H1 (cell line): ENCODE results near the gene AGBL5. TPM values are rescaled to one million over a fixed set of nuclear protein-coding genes. Genes with fewer than 3 reads are reported as not detected.

Source experiments
- CTCF ChIA-PET: fragments of 300-600 bp; sonication (Branson Sonifier 250); formaldehyde crosslinking; loops from one replicate; lab custom pipeline; 2021; ENCODE audit not compliant: partially characterized antibody; lab: Charles Lee
- POLR2A ChIA-PET: fragments of 300-600 bp; sonication (Branson Sonifier 250); formaldehyde crosslinking; loops from one replicate; lab custom pipeline; 2021; ENCODE audit warnings: inconsistent platforms; ENCODE audit not compliant: partially characterized antibody; lab: Charles Lee
- DNase-seq, 2 experiments: peaks; one replicate each; pipeline versions ENCODE4 v3.0.0 to v3.0.0-alpha.2; 2010 to 2022; ENCODE audit warnings: low spot score in 2 of 2, low read depth in 1 of 2, mixed read lengths in 1 of 2
- FAIRE-seq: peaks from 2 replicates; lab custom pipeline; 2011; peaks lifted over from hg19 to GRCh38; lab: Jason Lieb, UNC
- H2AFZ ChIP-seq: 2 replicates; pipeline ENCODE4 v1.8.1; 2012; ENCODE audit warnings: low read length, inconsistent platforms
- H2AK5ac ChIP-seq: 2 replicates; pipeline ENCODE4 v1.6.1; 2013; ENCODE audit warnings: low read depth, low read length
- H2BK120ac ChIP-seq: replicated peaks from 2 replicates; pipeline ENCODE3; 2013; ENCODE audit warnings: low read depth, low read length, inconsistent platforms
- H2BK12ac ChIP-seq: 2 replicates; pipeline ENCODE4 v1.6.1; 2013; ENCODE audit warnings: low read depth, low read length
- H2BK15ac ChIP-seq: 2 replicates; pipeline ENCODE4 v1.6.1; 2013; ENCODE audit warnings: low read length
- H2BK20ac ChIP-seq: 2 replicates; pipeline ENCODE4 v1.6.1; 2013; ENCODE audit warnings: low read length
- H2BK5ac ChIP-seq: 2 replicates; pipeline ENCODE4 v1.6.1; 2013; ENCODE audit warnings: low read depth, low read length
- H3K14ac ChIP-seq: 2 replicates; pipeline ENCODE4 v1.6.1; 2013; ENCODE audit warnings: inconsistent platforms; ENCODE audit not compliant: insufficient read length
- H3K18ac ChIP-seq: 2 replicates; pipeline ENCODE4 v1.6.1; 2013; ENCODE audit warnings: low read length; ENCODE audit errors: extremely low read depth
- H3K23ac ChIP-seq: 2 replicates; pipeline ENCODE4 v1.6.1; 2013; ENCODE audit warnings: inconsistent platforms; ENCODE audit not compliant: insufficient read length
- H3K23me2 ChIP-seq: 2 replicates; pipeline ENCODE4 v1.6.1; 2013; ENCODE audit warnings: low read depth, low read length
- H3K27ac ChIP-seq: 2 replicates; pipeline ENCODE4 v1.6.1; 2011; ENCODE audit warnings: low read depth, low read length, inconsistent platforms
- H3K27me3 ChIP-seq, 4 experiments: replicated peaks in 1 of 4; 1 replicate in 1 of 4; 2 replicates in 3 of 4; pipeline versions ENCODE4 v1.6.1 to v1.8.1; 2011 to 2013; ENCODE audit warnings: low read length in 3 of 4, mild to moderate bottlenecking in 3 of 4, inconsistent platforms in 2 of 4, mixed read lengths in 2 of 4, moderate library complexity in 1 of 4; ENCODE audit not compliant: control insufficient read depth in 3 of 4, insufficient read depth in 3 of 4; ENCODE audit errors: extremely low read depth in 1 of 4
- H3K36me3 ChIP-seq, 4 experiments: 2 replicates each; pipeline versions ENCODE4 v1.6.1 to v1.8.1; 2011 to 2013; ENCODE audit warnings: mild to moderate bottlenecking in 4 of 4, low read length in 3 of 4, moderate library complexity in 2 of 4, control low read depth in 1 of 4, inconsistent platforms in 1 of 4; ENCODE audit not compliant: insufficient read depth in 4 of 4, control insufficient read depth in 2 of 4
- H3K4ac ChIP-seq: replicated peaks from 2 replicates; pipeline ENCODE3; 2013; ENCODE audit warnings: low read length, low read depth, mixed read lengths, inconsistent platforms; ENCODE audit not compliant: insufficient read length
- H3K4me1 ChIP-seq, 4 experiments: replicated peaks in 1 of 4; 1 replicate in 1 of 4; 2 replicates in 3 of 4; pipeline versions ENCODE4 v1.6.1 to v1.8.1; 2011 to 2013; ENCODE audit warnings: low read length in 3 of 4, inconsistent platforms in 2 of 4, mixed read lengths in 1 of 4; ENCODE audit not compliant: insufficient read depth in 4 of 4, control insufficient read depth in 3 of 4
- H3K4me2 ChIP-seq, 2 experiments: 2 replicates each; pipeline versions ENCODE4 v1.6.1 to v1.8.1; 2011 to 2013; ENCODE audit warnings: low read depth in 2 of 2, low read length in 2 of 2, control low read depth in 1 of 2, inconsistent platforms in 1 of 2, mild to moderate bottlenecking in 1 of 2; ENCODE audit not compliant: insufficient read depth in 1 of 2
- H3K4me3 ChIP-seq, 4 experiments: fragments of 200-600, 300-600 bp in 1 of 4; sonication (generic), shearing (Covaris generic), sonication (Bioruptor Twin) in 1 of 4; 2 replicates each; pipeline versions ENCODE4 v1.5.1 to v1.8.1; 2011 to 2016; ENCODE audit warnings: low read length in 4 of 4, low read depth in 3 of 4, control low read depth in 2 of 4, inconsistent platforms in 2 of 4, mild to moderate bottlenecking in 2 of 4, mixed read lengths in 1 of 4, moderate library complexity in 1 of 4; ENCODE audit not compliant: insufficient read depth in 2 of 4; ENCODE audit errors: extremely low read depth in 1 of 4
- H3K56ac ChIP-seq: replicated peaks from 2 replicates; pipeline ENCODE3; 2013; ENCODE audit warnings: low read depth, mild to moderate bottlenecking, mixed read lengths, low read length, inconsistent platforms; ENCODE audit not compliant: insufficient read length
- H3K79me1 ChIP-seq: 2 replicates; pipeline ENCODE4 v1.6.1; 2013; ENCODE audit warnings: low read depth, low read length, control low read depth
- H3K79me2 ChIP-seq, 2 experiments: 2 replicates each; pipeline versions ENCODE4 v1.6.1 to v1.8.1; 2012 to 2013; ENCODE audit warnings: low read length in 2 of 2, mild to moderate bottlenecking in 2 of 2, inconsistent platforms in 1 of 2; ENCODE audit not compliant: insufficient read depth in 2 of 2, control insufficient read depth in 1 of 2
- H3K9ac ChIP-seq, 4 experiments: replicated peaks in 1 of 4; 1 replicate in 1 of 4; 2 replicates in 3 of 4; pipeline versions ENCODE4 v1.6.1 to v1.8.1; 2011 to 2013; ENCODE audit warnings: low read depth in 3 of 4, low read length in 3 of 4, control low read depth in 2 of 4, mild to moderate bottlenecking in 2 of 4, moderate library complexity in 2 of 4, inconsistent platforms in 1 of 4; ENCODE audit errors: extremely low read depth in 1 of 4
- H3K9me3 ChIP-seq, 2 experiments: 2 replicates each; pipeline versions ENCODE4 v1.6.1 to v1.8.1; 2012 to 2013; ENCODE audit warnings: mild to moderate bottlenecking in 2 of 2, moderate library complexity in 2 of 2, control low read depth in 1 of 2, inconsistent platforms in 1 of 2, low read depth in 1 of 2, low read length in 1 of 2, mixed read lengths in 1 of 2; ENCODE audit not compliant: insufficient read depth in 2 of 2
- H4K20me1 ChIP-seq, 2 experiments: replicated peaks in 1 of 2; 2 replicates each; pipeline versions ENCODE3 to v1.8.1; 2011 to 2013; ENCODE audit warnings: inconsistent platforms in 2 of 2, low read length in 2 of 2, mild to moderate bottlenecking in 1 of 2; ENCODE audit not compliant: insufficient read depth in 2 of 2, control insufficient read depth in 1 of 2
- H4K5ac ChIP-seq: 2 replicates; pipeline ENCODE4 v1.6.1; 2013; ENCODE audit warnings: low read length, low read depth, mixed read lengths, inconsistent platforms; ENCODE audit not compliant: insufficient read length
- H4K8ac ChIP-seq: 2 replicates; pipeline ENCODE4 v1.8.0; 2013; ENCODE audit warnings: mild to moderate bottlenecking, moderate library complexity, low read length, inconsistent platforms; ENCODE audit not compliant: insufficient read depth; ENCODE audit errors: extremely low read depth
- H4K91ac ChIP-seq: replicated peaks from 2 replicates; pipeline ENCODE3; 2013; ENCODE audit warnings: low read length, mixed read lengths, inconsistent platforms; ENCODE audit not compliant: insufficient read length
- BACH1 ChIP-seq: IDR thresholded peaks from 2 replicates; pipeline ENCODE4 v1.6.1; 2012; ENCODE audit warnings: low read length, improper control_type of control experiment
- GTF2F1 ChIP-seq: IDR thresholded peaks from 2 replicates; pipeline ENCODE4 v1.6.1; 2012; ENCODE audit warnings: low read depth, low read length, improper control_type of control experiment, borderline replicate concordance
- KDM5A ChIP-seq: fragments of 200-600 bp; IDR thresholded peaks from 2 replicates; pipeline ENCODE4 v1.7.1; 2012; ENCODE audit warnings: mild to moderate bottlenecking, low read length, inconsistent platforms, mixed read lengths
- PHF8 ChIP-seq: fragments of 200-600 bp; sonication (generic); conservative IDR thresholded peaks from 2 replicates; pipeline ENCODE4 v1.7.1; 2012; ENCODE audit warnings: low read depth, mild to moderate bottlenecking, inconsistent platforms, low read length, moderate library complexity
- SIRT6 ChIP-seq: IDR thresholded peaks from one replicate; pipeline ENCODE4 v1.7.1; 2012; ENCODE audit warnings: low read length, inconsistent platforms
- TAF1 ChIP-seq: IDR thresholded peaks from 2 replicates; pipeline ENCODE4 v1.6.1; 2011; ENCODE audit warnings: mild to moderate bottlenecking, low read depth, low read length
- ZNF274 ChIP-seq: IDR thresholded peaks from 2 replicates; pipeline ENCODE4 v1.7.0; 2012; ENCODE audit warnings: low read length, borderline replicate concordance; ENCODE audit errors: extremely low read depth
- WGBS, 2 experiments: shearing (Covaris generic) in 1 of 2; methylation state at CpG; one replicate each; pipeline versions ENCODE4 v1.1.6 to v1.1.7; 2013 to 2015; ENCODE audit warnings: low lambda C conversion rate in 2 of 2, mixed read lengths in 2 of 2, inconsistent platforms in 1 of 2, low coverage in 1 of 2, missing lambda C conversion rate in 1 of 2; ENCODE audit not compliant: insufficient replicate concordance in 2 of 2, insufficient coverage in 1 of 2, insufficient read length in 1 of 2; ENCODE audit errors: extremely low coverage in 1 of 2, missing lambda C conversion rate in 1 of 2; 5-methylcytosine and 5-hydroxymethylcytosine counted together
- polyA plus RNA-seq, 7 experiments: library from polyadenylated mRNA; depleted of rRNA in 3 of 7; stranded (reverse) in 5 of 7; unstranded in 2 of 7; fragments of >200 nt in 5 of 7; fragments of 200-250 nt in 2 of 7; gene quantifications; 1 replicate in 5 of 7; 2 replicates in 1 of 7; 4 replicates in 1 of 7; pipeline versions ENCODE4 v1.2.1 to v1.2.3, GENCODE V29; 2011 to 2013; ENCODE audit warnings: missing spikeins in 2 of 7, mixed read lengths in 2 of 7
- total RNA-seq: library from RNA; stranded (reverse); fragmentation: NEBNext Ultra II Directional; extraction: Animal tissue kit (Norgen Biotek cat#: 25700); gene quantifications from 2 replicates; pipeline ENCODE4 v1.2.1, GENCODE V29; 2021

The AGBL5 gene
- total and polyA plus RNA-seq, 2 of the 8 experiments (the other 6 are each of a cell fraction or from before 2014, with no cell fraction given): 45.4 to 62.0 TPM

GRCh38 chr2:27039426-27039825 is 12.0 kb upstream of the AGBL5 start:
- Histone ChIP-seq H4K5ac (no peak overlapping the region), H3K23ac (no peak overlapping the region), H2BK12ac (no peak overlapping the region), H3K14ac (no peak overlapping the region), H3K27ac (no peak overlapping the region), H3K56ac (no peak overlapping the region), H3K4me1 (no peaks in the 10 kb centered on the region), H3K4ac (no peak overlapping the region), H2BK20ac (no peak overlapping the region), H3K79me2 (no peaks in the 10 kb centered on the region), H4K20me1 (peaks cover 2 to 6% of the 10 kb centered on the region in 2 experiments), H2AFZ (no peak overlapping the region), H3K9me3 (no peaks in the 10 kb centered on the region), H2AK5ac (no peak overlapping the region), H3K36me3 (peaks cover 22 to 55% (median 42%) of the 10 kb centered on the region in 4 experiments; a peak in 7 of 8 replicates), H3K18ac (no peak overlapping the region), H4K91ac (no peak overlapping the region), H2BK15ac (no peak overlapping the region), H3K27me3 (no peaks in the 10 kb centered on the region), H3K4me2 (no peak overlapping the region), H3K9ac (no peak overlapping the region), H3K79me1 (no peaks in the 10 kb centered on the region; the same call in 1 of the 2 replicates), H2BK5ac (no peak overlapping the region), H2BK120ac (no peak overlapping the region), H3K4me3 (no peak overlapping the region), H3K23me2 (no peaks in the 10 kb centered on the region), H4K8ac (no peak overlapping the region)
- DNase-seq: no peak
- POLR2A ChIA-PET: interaction anchor here (0.8 to 6.0 kb wide), 7 partner anchors 8 to 29 kb away, joined by 3 to 42 read pairs (median 4); partner anchors contain the start of gene AGBL5
- CTCF ChIA-PET: interaction anchor here (0.6 to 7.3 kb wide), 5 partner anchors 10 to 194 kb away, joined by 3 to 41 read pairs (median 3); no protein-coding TSS in a partner anchor
- FAIRE-seq: no peak
- WGBS, 2 experiments: 74% methylated on average over 6 of the region's 6 CpGs; no CpG with 5 or more reads in 1 of the 2 experiments
- TF ChIP-seq ZNF274 (no peak), BACH1 (no peak), PHF8 (no peak), SIRT6 (no peak), KDM5A (no peak), GTF2F1 (no peak), TAF1 (no peak)
